Choroid plexus epithelial cell (primary cell): ENCODE results near the gene PIGL.
A peak's percentile ranks its signal among the peaks of the same experiment; 100 is the strongest.

Source experiments
- DNase-seq: peaks from one replicate; pipeline ENCODE4 v3.0.0-alpha.2; 2010; ENCODE audit warnings: low read depth
- H3K4me3 ChIP-seq: 2 replicates; pipeline ENCODE4 v1.5.1; 2011; ENCODE audit warnings: low read depth, mild to moderate bottlenecking, control low read depth, low read length, moderate library complexity
- CTCF ChIP-seq: conservative IDR thresholded peaks from 2 replicates; pipeline ENCODE4 v1.5.1; 2011; ENCODE audit warnings: low read depth, mild to moderate bottlenecking, control low read depth, inconsistent platforms, low read length, moderate library complexity

The PIGL gene

GRCh38 chr17:16277163-16277562 is 60.2 kb downstream of the PIGL start:
- no peak overlapping the region for H3K4me3 ChIP-seq
- DNase-seq = no peak
- TF ChIP-seq CTCF = no peak

- DNase-seq = peak; percentile 73
- H3K4me3 ChIP-seq = no peak overlapping the region
- no peak for TF ChIP-seq CTCF
Observed at GRCh38 chr17:16281351-16281750, 64.3 kb downstream of the PIGL start.

- peak; percentile 82 for DNase-seq
- H3K4me3 ChIP-seq = no peak overlapping the region
- no peak for TF ChIP-seq CTCF
Observed at GRCh38 chr17:16282522-16282921, 65.5 kb downstream of the PIGL start.

- no peak overlapping the region for H3K4me3 ChIP-seq
Observed at GRCh38 chr17:16283705-16284104, 66.7 kb downstream of the PIGL start.

GRCh38 chr17:16285646-16286008 is 68.6 kb downstream of the PIGL start:
- DNase-seq = no peak
- peak overlapping the region; percentile 40 for H3K4me3 ChIP-seq
- TF ChIP-seq CTCF = peak; percentile 62

More at GRCh38 chr17:16283705-16284104, 66.7 kb downstream of the PIGL start:
- no peak for TF ChIP-seq CTCF
- DNase-seq = peak; percentile 73

- DNase-seq = peak; percentile 98
- TF ChIP-seq CTCF = no peak
- H3K4me3 ChIP-seq = peak overlapping the region; percentile 40
Observed at GRCh38 chr17:16286009-16286946, 69.3 kb downstream of the PIGL start.
